Vagina (tissue), 2 donors: Measurements from ENCODE around the gene MB. TPM values are rescaled to one million over a fixed set of nuclear protein-coding genes. Genes with fewer than 3 reads are reported as not detected.

ENCODE experiments used
- DNase-seq, 2 donors: peaks; one replicate each; pipeline ENCODE4 v3.0.0-alpha.2; 2017; ENCODE audit errors: extremely low spot score in 2 of 2
- H3K27ac ChIP-seq: fragments of 200-600 bp; sonication (generic); one replicate; pipeline ENCODE4 v1.5.1; 2019
- H3K27me3 ChIP-seq: fragments of 200-600 bp; sonication (generic); one replicate; pipeline ENCODE4 v1.5.1; 2019
- H3K36me3 ChIP-seq, 2 donors: fragments of 200-600 bp; sonication (generic); one replicate each; pipeline ENCODE4 v1.5.1; 2017 to 2019
- H3K4me1 ChIP-seq: fragments of 200-600 bp; sonication (generic); one replicate; pipeline ENCODE4 v1.5.1; 2019
- H3K4me3 ChIP-seq, 2 donors: fragments of 200-600 bp; sonication (generic); 1 replicate in 1 of 2; 2 replicates in 1 of 2; pipeline ENCODE4 v1.5.1; 2016 to 2019
- H3K9me3 ChIP-seq: fragments of 200-600 bp; sonication (generic); one replicate; pipeline ENCODE4 v1.5.1; 2019
- CTCF ChIP-seq, 3 experiments: fragments of 450-650 bp in 2 of 3; fragments of 200-600 bp in 1 of 3; sonication (generic) in 1 of 3; IDR thresholded peaks; one replicate each; pipeline ENCODE4 v1.5.1; 2017 to 2019; ENCODE audit warnings: antibody characterized with exemption in 3 of 3, mild to moderate bottlenecking in 2 of 3, moderate library complexity in 2 of 3
- POLR2A ChIP-seq, 2 donors: fragments of 450-650 bp; IDR thresholded peaks; one replicate each; pipeline ENCODE4 v1.6.1; 2017; ENCODE audit warnings: antibody characterized with exemption in 2 of 2, mild to moderate bottlenecking in 2 of 2, moderate library complexity in 2 of 2
- POLR2AphosphoS5 ChIP-seq, 2 donors: sonication (generic); formaldehyde crosslinking; IDR thresholded peaks; one replicate each; pipeline ENCODE4 v1.9.0; 2017; ENCODE audit warnings: antibody characterized with exemption in 2 of 2, mild to moderate bottlenecking in 2 of 2, low read depth in 1 of 2; ENCODE audit not compliant: insufficient read depth in 1 of 2
- intact Hi-C: fragments of 100-400 bp; cut with DNase I; formaldehyde crosslinking; loops from one replicate; pipeline ENCODE4 v1.15.1; 2023
- total RNA-seq: library from RNA; depleted of rRNA; stranded (reverse); fragments of >200 nt; gene quantifications from one replicate; pipeline ENCODE4 v1.2.3, GENCODE V29; 2016

Gene MB
- total RNA-seq, 1 donor from 2014 or later: not detected

- Histone ChIP-seq H3K36me3 (no peaks in the 10 kb centered on the region), H3K27me3 (no peaks in the 10 kb centered on the region), H3K27ac (no peak overlapping the region), H3K4me1 (peaks cover 18% of the 10 kb centered on the region), H3K4me3 (no peak overlapping the region), H3K9me3 (no peaks in the 10 kb centered on the region)
- DNase-seq: no peak
- TF ChIP-seq POLR2AphosphoS5 (IDR thresholded peaks at IDR 0.05; ENCODE audit: insufficient read depth in 1 of 2, low read depth in 1 of 2): no peak
- TF ChIP-seq POLR2A (IDR thresholded peaks at IDR 0.05): no peak
- no peak for TF ChIP-seq CTCF (IDR thresholded peaks at IDR 0.05)
- intact Hi-C loops: no loop called here
These were observed 48.1 kb downstream of the MB start for GRCh38 chr22:35568751-35569739.

- no peaks in the 10 kb centered on the region for H3K9me3 ChIP-seq
- H3K4me3 ChIP-seq: no peak overlapping the region
- no peaks in the 10 kb centered on the region for H3K36me3 ChIP-seq
- H3K4me1 ChIP-seq: peaks cover 18% of the 10 kb centered on the region
- intact Hi-C loops: no loop called here
- H3K27me3 ChIP-seq: no peaks in the 10 kb centered on the region
- TF ChIP-seq POLR2AphosphoS5 (IDR thresholded peaks at IDR 0.05; ENCODE audit: insufficient read depth in 1 of 2, low read depth in 1 of 2): no peak
- no peak for TF ChIP-seq CTCF (IDR thresholded peaks at IDR 0.05)
- no peak for TF ChIP-seq POLR2A (IDR thresholded peaks at IDR 0.05)
- DNase-seq: no peak
- H3K27ac ChIP-seq: no peak overlapping the region
These were observed 49.6 kb downstream of the MB start for GRCh38 chr22:35567351-35568141.

GRCh38 chr22:35564975-35565867 is 51.9 kb downstream of the MB start:
- H3K27me3 ChIP-seq: no peaks in the 10 kb centered on the region
- H3K36me3 ChIP-seq: no peaks in the 10 kb centered on the region
- no peak for DNase-seq
- no peak overlapping the region for H3K4me3 ChIP-seq
- TF ChIP-seq POLR2A (IDR thresholded peaks at IDR 0.05): no peak
- TF ChIP-seq CTCF (IDR thresholded peaks at IDR 0.05): no peak
- TF ChIP-seq POLR2AphosphoS5 (IDR thresholded peaks at IDR 0.05; ENCODE audit: insufficient read depth in 1 of 2, low read depth in 1 of 2): no peak
- H3K4me1 ChIP-seq: peaks cover 18% of the 10 kb centered on the region
- intact Hi-C loops: no loop called here
- no peak overlapping the region for H3K27ac ChIP-seq
- no peaks in the 10 kb centered on the region for H3K9me3 ChIP-seq

- Histone ChIP-seq H3K36me3 (no peaks in the 10 kb centered on the region), H3K27me3 (no peaks in the 10 kb centered on the region), H3K9me3 (no peaks in the 10 kb centered on the region), H3K27ac (no peak overlapping the region), H3K4me3 (no peak overlapping the region), H3K4me1 (peaks cover 18% of the 10 kb centered on the region)
- DNase-seq: no peak
- intact Hi-C loops: no loop called here
- TF ChIP-seq CTCF (IDR thresholded peaks at IDR 0.05) (no peak), POLR2A (IDR thresholded peaks at IDR 0.05) (no peak), POLR2AphosphoS5 (IDR thresholded peaks at IDR 0.05; ENCODE audit: insufficient read depth in 1 of 2, low read depth in 1 of 2) (no peak)
These were observed 53.9 kb downstream of the MB start for GRCh38 chr22:35563211-35563610.
